A549 (cell line): ENCODE data around the gene UGT1A3. TPM values are rescaled to one million over a fixed set of nuclear protein-coding genes. Genes with fewer than 3 reads are reported as not detected.

Experiments used
- ATAC-seq, 2 experiments: fragments of 200-7000 bp in 1 of 2; fragments of >200 bp in 1 of 2; cut with Nextera tagmentation in 1 of 2; cut with Tn5 transposase in 1 of 2; 3 replicates each; pipeline versions ENCODE4 v1.8.0 to v1.9.1; 2018 to 2020; ENCODE audit warnings: mild to moderate bottlenecking in 1 of 2, moderate library complexity in 1 of 2
- CTCF ChIA-PET: fragments of 300-600 bp; sonication (Branson Sonifier 250); formaldehyde crosslinking; extraction: SDS; loops from one replicate; lab custom pipeline; 2021; ENCODE audit warnings: antibody characterized with exemption, inconsistent platforms; lab: Yijun Ruan, JAX
- POLR2A ChIA-PET: fragments of 350-600 bp; formaldehyde crosslinking; extraction: SDS; loops from one replicate; lab custom pipeline; 2021; ENCODE audit warnings: antibody characterized with exemption, inconsistent platforms; lab: Yijun Ruan, JAX
- DNase-seq, 2 experiments: peaks; one replicate each; pipeline versions ENCODE4 v3.0.0 to v3.0.0-alpha.2; 2011 to 2016; ENCODE audit warnings: low read depth in 1 of 2, low spot score in 1 of 2
- FAIRE-seq: peaks from 2 replicates; lab custom pipeline; 2011; peaks lifted over from hg19 to GRCh38; lab: Jason Lieb, UNC
- H3K27ac ChIP-seq, 2 experiments: fragments of >200 bp; sonication (Bioruptor Twin); formaldehyde crosslinking; 3 replicates each; pipeline ENCODE4 v1.5.1; 2016 to 2017
- H3K4me1 ChIP-seq: fragments of >200 bp; sonication (Bioruptor Twin); formaldehyde crosslinking; 3 replicates; pipeline ENCODE4 v1.6.1; 2016
- H3K4me2 ChIP-seq: fragments of >200 bp; sonication (Bioruptor Twin); formaldehyde crosslinking; 3 replicates; pipeline ENCODE4 v1.6.1; 2016
- H3K4me3 ChIP-seq: fragments of >200 bp; sonication (Bioruptor Twin); formaldehyde crosslinking; 3 replicates; pipeline ENCODE4 v1.5.1; 2016
- H3K9me3 ChIP-seq: fragments of >200 bp; sonication (Bioruptor Twin); formaldehyde crosslinking; 3 replicates; pipeline ENCODE4 v1.6.1; 2016
- BHLHE40 ChIP-seq: IDR thresholded peaks from 2 replicates; pipeline ENCODE4 v1.6.1; 2012; ENCODE audit warnings: low read depth, low read length, inconsistent platforms
- CBX8 ChIP-seq: fragments of 200-600 bp; sonication (generic); IDR thresholded peaks from 2 replicates; pipeline ENCODE4 v1.6.1; 2016
- EHF ChIP-seq: fragments of 250-450 bp; sonication (Bioruptor Pico); IDR thresholded peaks from 2 replicates; pipeline ENCODE4 v1.5.0; 2020; ENCODE audit warnings: mild to moderate bottlenecking
- EP300 ChIP-seq, 2 experiments: fragments of >200 bp; sonication (Bioruptor Twin); formaldehyde crosslinking; IDR thresholded peaks; 2 replicates in 1 of 2; 3 replicates in 1 of 2; pipeline ENCODE4 v1.6.1; 2016 to 2017
- FOSL2 ChIP-seq, 2 experiments: fragments of 450-650 bp in 1 of 2; fragments of >200 bp in 1 of 2; sonication (Bioruptor Twin) in 1 of 2; formaldehyde crosslinking; IDR thresholded peaks; 2 replicates each; pipeline versions ENCODE4 v1.5.0 to v1.6.1; 2016 to 2020; ENCODE audit warnings: mild to moderate bottlenecking in 1 of 2, moderate library complexity in 1 of 2
- HOXB13 ChIP-seq: fragments of 250-450 bp; sonication (Bioruptor Pico); IDR thresholded peaks from 2 replicates; pipeline ENCODE4 v1.5.0; 2020; ENCODE audit warnings: low read depth, mild to moderate bottlenecking, moderate library complexity
- HOXB5 ChIP-seq: fragments of 250-450 bp; sonication (Bioruptor Pico); IDR thresholded peaks from 2 replicates; pipeline ENCODE4 v1.5.0; 2020; ENCODE audit warnings: mild to moderate bottlenecking, moderate library complexity
- KDM5A ChIP-seq: fragments of 200-600 bp; sonication (generic); IDR thresholded peaks from 2 replicates; pipeline ENCODE4 v1.6.1; 2016; ENCODE audit warnings: antibody characterized with exemption, mild to moderate bottlenecking
- MAFK ChIP-seq: fragments of 450-650 bp; IDR thresholded peaks from 2 replicates; pipeline ENCODE4 v1.6.1; 2014; ENCODE audit not compliant: partially characterized antibody
- MAZ ChIP-seq: fragments of 150-350 bp; IDR thresholded peaks from 2 replicates; pipeline ENCODE4 v1.6.1; 2014; ENCODE audit warnings: antibody characterized with exemption, low read depth, low read length, borderline replicate concordance
- NPAS2 ChIP-seq: fragments of 250-450 bp; sonication (Bioruptor Pico); IDR thresholded peaks from 2 replicates; pipeline ENCODE4 v1.8.0; 2022; ENCODE audit warnings: mild to moderate bottlenecking, moderate library complexity, borderline replicate concordance
- POLR2A ChIP-seq: IDR thresholded peaks from 2 replicates; pipeline ENCODE4 v1.6.1; 2012; ENCODE audit warnings: mild to moderate bottlenecking, low read length
- POLR2AphosphoS2 ChIP-seq: conservative IDR thresholded peaks from 2 replicates; pipeline ENCODE4 v1.6.1; 2012; ENCODE audit warnings: low read length, improper control_type of control experiment, inconsistent platforms
- SREBF2 ChIP-seq: fragments of 450-650 bp; IDR thresholded peaks from 2 replicates; pipeline ENCODE4 v1.6.1; 2014; ENCODE audit warnings: mild to moderate bottlenecking, moderate library complexity
- ZFP36 ChIP-seq: fragments of 450-650 bp; IDR thresholded peaks from 2 replicates; pipeline ENCODE4 v1.6.1; 2014; ENCODE audit warnings: borderline replicate concordance; ENCODE audit not compliant: partially characterized antibody
- WGBS: methylation state at CpG from one replicate; pipeline ENCODE4 v1.1.6; 2017; ENCODE audit errors: missing lambda C conversion rate; 5-methylcytosine and 5-hydroxymethylcytosine counted together
- polyA plus RNA-seq, 4 experiments: library from polyadenylated mRNA; depleted of rRNA in 3 of 4; stranded (reverse); fragments of >200 nt; fragmentation: RNase III in 1 of 4; extraction: RNeasy Plus Mini Kit Qiagen cat#74134 plus additional on column Dnase treatment in 1 of 4; gene quantifications; 2 replicates in 3 of 4; 3 replicates in 1 of 4; pipeline ENCODE4 v1.2.3, GENCODE V29; 2011 to 2017
- TF ChIP-seq, protein P1 (sequence below): IDR thresholded peaks from 2 replicates; pipeline ENCODE4 v1.6.1; 2012
- TF ChIP-seq, protein P2 (sequence below): IDR thresholded peaks from 2 replicates; pipeline ENCODE4 v1.6.1; 2012; ENCODE audit warnings: low read depth, borderline replicate concordance
- TF ChIP-seq, protein P3 (sequence below): fragments of >200 bp; sonication (Bioruptor Twin); formaldehyde crosslinking; IDR thresholded peaks from 2 replicates; pipeline ENCODE4 v1.6.1; 2016
- TF ChIP-seq, protein P4 (sequence below): fragments of 250-450 bp; sonication (Bioruptor Pico); IDR thresholded peaks from 2 replicates; pipeline ENCODE4 v1.5.0; 2021; ENCODE audit warnings: mild to moderate bottlenecking, moderate library complexity, borderline replicate concordance
- TF ChIP-seq, protein P5 (sequence below): IDR thresholded peaks from 2 replicates; pipeline ENCODE4 v1.6.1; 2012
- TF ChIP-seq, protein P6 (sequence below): fragments of 200-600 bp; sonication (generic); IDR thresholded peaks from 2 replicates; pipeline ENCODE4 v1.6.1; 2016; ENCODE audit warnings: antibody characterized with exemption, mild to moderate bottlenecking, moderate library complexity
- TF ChIP-seq, protein P7 (sequence below): fragments of >200 bp; sonication (Bioruptor Twin); formaldehyde crosslinking; IDR thresholded peaks from 3 replicates; pipeline ENCODE4 v1.6.1; 2016

UGT1A3 gene
- polyA plus RNA-seq, 2 of the 4 experiments (the other 2 are of a cell fraction): 0.23 to 0.39 TPM

DNA sequence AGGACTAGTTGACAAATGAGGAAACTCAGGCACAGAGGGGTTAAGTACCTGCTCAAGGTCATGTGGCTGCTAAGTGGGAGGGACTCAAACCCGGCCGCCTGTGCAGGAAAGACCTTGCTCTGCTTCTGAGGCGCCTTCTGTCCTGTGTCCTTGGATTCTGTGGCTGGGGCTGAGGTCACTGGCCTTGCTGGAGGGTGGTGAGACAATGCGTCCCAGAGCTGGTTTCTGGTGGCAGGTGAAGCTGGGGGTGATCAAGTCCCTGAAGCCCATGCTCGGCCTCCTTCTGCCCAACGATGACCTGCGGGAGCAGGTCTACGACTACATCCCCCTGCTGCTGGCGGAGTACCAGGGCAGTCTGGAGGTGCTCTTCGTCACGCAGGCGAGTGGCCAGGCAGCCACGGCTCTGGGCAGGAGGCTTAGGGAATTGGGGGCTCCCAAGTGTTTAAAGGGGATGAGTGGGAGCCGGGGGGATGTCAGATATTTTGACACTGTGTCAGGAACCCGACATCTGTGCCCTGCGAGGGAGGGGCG, 65.4 kb downstream of the UGT1A3 start:
- Histone ChIP-seq H3K27ac (peak overlapping the region in 1 of 2 experiments; percentile 22; a peak in 1 of 6 replicates), H3K9me3 (no peaks in the 10 kb centered on the region), H3K4me3 (no peak overlapping the region), H3K4me1 (no peaks in the 10 kb centered on the region), H3K4me2 (no peak overlapping the region)
- TF ChIP-seq NPAS2 (CRISPR knock-in tag) (no peak), CBX8 (no peak), MAFK (no peak)
- TF ChIP-seq, protein P1, sequence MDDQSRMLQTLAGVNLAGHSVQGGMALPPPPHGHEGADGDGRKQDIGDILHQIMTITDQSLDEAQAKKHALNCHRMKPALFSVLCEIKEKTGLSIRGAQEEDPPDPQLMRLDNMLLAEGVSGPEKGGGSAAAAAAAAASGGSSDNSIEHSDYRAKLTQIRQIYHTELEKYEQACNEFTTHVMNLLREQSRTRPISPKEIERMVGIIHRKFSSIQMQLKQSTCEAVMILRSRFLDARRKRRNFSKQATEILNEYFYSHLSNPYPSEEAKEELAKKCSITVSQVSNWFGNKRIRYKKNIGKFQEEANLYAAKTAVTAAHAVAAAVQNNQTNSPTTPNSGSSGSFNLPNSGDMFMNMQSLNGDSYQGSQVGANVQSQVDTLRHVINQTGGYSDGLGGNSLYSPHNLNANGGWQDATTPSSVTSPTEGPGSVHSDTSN: no peak
- FAIRE-seq (no peak), DNase-seq (no peak), ATAC-seq (no peak)
- WGBS: 80% methylated on average over 8 of the region's 17 CpGs
- POLR2A ChIA-PET: no interaction called here
- CTCF ChIA-PET: interaction anchor here (0.5 to 1.6 kb wide), 4 partner anchors 22 to 56 kb away, joined by 3 read pairs; no protein-coding TSS in a partner anchor

DNA sequence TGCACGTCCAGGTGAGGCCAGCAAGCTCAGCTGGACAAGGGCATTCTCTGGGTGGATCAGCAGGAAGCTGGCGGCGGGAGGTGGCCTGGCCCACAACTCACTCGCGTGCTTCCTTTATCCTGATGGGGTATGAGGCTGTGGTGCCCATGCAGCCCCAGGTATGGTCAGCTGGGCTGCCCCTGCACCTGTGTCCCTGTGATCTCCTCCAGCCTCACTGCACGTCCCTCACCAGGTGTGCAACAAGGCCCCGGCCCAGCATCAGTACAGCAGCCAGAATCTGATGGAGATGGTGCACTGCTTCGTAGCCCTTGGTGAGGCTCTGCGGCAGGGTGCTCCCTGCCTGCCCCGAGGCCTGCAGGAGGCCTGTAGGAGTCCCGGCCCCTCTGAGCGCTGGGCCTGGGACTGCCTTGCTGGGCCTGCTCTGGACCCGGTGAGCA, 66.9 kb downstream of the UGT1A3 start:
- ChIA-PET CTCF (interaction anchor here (0.8 to 1.2 kb wide), 3 partner anchors 8 to 352 kb away, joined by 3 to 4 read pairs (median 4); no protein-coding TSS in a partner anchor), POLR2A (no interaction called here)
- DNase-seq: no peak
- H3K4me1 ChIP-seq: no peaks in the 10 kb centered on the region
- no peak overlapping the region for H3K4me3 ChIP-seq
- FAIRE-seq: no peak
- H3K9me3 ChIP-seq: no peaks in the 10 kb centered on the region
- peak overlapping the region in 1 of 2 experiments; percentile 47; a peak in 1 of 6 replicates for H3K27ac ChIP-seq
- no peak for ATAC-seq
- no peak for TF ChIP-seq CBX8
- no peak for TF ChIP-seq KDM5A
- TF ChIP-seq ZFP36: no peak
- TF ChIP-seq, protein P2, sequence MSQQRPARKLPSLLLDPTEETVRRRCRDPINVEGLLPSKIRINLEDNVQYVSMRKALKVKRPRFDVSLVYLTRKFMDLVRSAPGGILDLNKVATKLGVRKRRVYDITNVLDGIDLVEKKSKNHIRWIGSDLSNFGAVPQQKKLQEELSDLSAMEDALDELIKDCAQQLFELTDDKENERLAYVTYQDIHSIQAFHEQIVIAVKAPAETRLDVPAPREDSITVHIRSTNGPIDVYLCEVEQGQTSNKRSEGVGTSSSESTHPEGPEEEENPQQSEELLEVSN: no peak
- no peak for TF ChIP-seq POLR2AphosphoS2
- TF ChIP-seq, protein P3, sequence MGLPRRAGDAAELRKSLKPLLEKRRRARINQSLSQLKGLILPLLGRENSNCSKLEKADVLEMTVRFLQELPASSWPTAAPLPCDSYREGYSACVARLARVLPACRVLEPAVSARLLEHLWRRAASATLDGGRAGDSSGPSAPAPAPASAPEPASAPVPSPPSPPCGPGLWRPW: no peak
- TF ChIP-seq, all 56 proteins: peak for 0
- no peak overlapping the region for H3K4me2 ChIP-seq
- WGBS: 93% methylated on average over 13 of the region's 13 CpGs

DNA sequence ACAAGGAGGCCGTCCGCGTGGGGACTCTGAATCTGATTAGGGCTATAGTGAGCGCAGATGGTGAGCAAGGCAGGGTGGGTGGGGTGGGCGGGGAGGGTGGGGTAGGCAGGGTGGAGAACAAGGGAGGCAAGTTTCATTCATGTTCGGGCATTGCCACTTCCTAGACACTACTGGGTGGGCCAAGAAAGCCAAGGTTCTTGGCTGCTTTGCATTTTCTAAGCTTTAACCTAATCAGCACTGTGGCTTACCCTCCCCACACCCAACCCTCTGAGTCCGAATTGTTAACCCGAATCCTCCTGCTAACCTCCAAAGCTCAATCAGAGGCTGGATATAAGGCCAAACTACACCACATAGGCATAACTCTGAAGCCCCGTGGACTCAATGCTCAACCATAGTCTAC, 67.4 kb downstream of the UGT1A3 start:
- H3K4me2 ChIP-seq: no peak overlapping the region
- ChIA-PET POLR2A (no interaction called here), CTCF (interaction anchor here (0.8 to 1.2 kb wide), 2 partner anchors 36 to 353 kb away, joined by 3 to 4 read pairs; no protein-coding TSS in a partner anchor)
- FAIRE-seq: no peak
- H3K27ac ChIP-seq: peak overlapping the region in 1 of 2 experiments; percentile 47; a peak in 2 of 6 replicates
- WGBS: 94% methylated on average over 4 of the region's 9 CpGs
- no peak for DNase-seq
- peaks cover 4% of the 10 kb centered on the region for H3K4me1 ChIP-seq
- ATAC-seq: no peak
- no peak overlapping the region for H3K4me3 ChIP-seq
- no peak for TF ChIP-seq HOXB13 (CRISPR knock-in tag)
- TF ChIP-seq SREBF2: no peak
- TF ChIP-seq, protein P4, sequence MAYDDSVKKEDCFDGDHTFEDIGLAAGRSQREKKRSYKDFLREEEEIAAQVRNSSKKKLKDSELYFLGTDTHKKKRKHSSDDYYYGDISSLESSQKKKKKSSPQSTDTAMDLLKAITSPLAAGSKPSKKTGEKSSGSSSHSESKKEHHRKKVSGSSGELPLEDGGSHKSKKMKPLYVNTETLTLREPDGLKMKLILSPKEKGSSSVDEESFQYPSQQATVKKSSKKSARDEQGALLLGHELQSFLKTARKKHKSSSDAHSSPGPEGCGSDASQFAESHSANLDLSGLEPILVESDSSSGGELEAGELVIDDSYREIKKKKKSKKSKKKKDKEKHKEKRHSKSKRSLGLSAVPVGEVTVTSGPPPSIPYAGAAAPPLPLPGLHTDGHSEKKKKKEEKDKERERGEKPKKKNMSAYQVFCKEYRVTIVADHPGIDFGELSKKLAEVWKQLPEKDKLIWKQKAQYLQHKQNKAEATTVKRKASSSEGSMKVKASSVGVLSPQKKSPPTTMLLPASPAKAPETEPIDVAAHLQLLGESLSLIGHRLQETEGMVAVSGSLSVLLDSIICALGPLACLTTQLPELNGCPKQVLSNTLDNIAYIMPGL: no peak
- TF ChIP-seq, protein P5, sequence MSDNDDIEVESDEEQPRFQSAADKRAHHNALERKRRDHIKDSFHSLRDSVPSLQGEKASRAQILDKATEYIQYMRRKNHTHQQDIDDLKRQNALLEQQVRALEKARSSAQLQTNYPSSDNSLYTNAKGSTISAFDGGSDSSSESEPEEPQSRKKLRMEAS: no peak
- TF ChIP-seq, protein P6, sequence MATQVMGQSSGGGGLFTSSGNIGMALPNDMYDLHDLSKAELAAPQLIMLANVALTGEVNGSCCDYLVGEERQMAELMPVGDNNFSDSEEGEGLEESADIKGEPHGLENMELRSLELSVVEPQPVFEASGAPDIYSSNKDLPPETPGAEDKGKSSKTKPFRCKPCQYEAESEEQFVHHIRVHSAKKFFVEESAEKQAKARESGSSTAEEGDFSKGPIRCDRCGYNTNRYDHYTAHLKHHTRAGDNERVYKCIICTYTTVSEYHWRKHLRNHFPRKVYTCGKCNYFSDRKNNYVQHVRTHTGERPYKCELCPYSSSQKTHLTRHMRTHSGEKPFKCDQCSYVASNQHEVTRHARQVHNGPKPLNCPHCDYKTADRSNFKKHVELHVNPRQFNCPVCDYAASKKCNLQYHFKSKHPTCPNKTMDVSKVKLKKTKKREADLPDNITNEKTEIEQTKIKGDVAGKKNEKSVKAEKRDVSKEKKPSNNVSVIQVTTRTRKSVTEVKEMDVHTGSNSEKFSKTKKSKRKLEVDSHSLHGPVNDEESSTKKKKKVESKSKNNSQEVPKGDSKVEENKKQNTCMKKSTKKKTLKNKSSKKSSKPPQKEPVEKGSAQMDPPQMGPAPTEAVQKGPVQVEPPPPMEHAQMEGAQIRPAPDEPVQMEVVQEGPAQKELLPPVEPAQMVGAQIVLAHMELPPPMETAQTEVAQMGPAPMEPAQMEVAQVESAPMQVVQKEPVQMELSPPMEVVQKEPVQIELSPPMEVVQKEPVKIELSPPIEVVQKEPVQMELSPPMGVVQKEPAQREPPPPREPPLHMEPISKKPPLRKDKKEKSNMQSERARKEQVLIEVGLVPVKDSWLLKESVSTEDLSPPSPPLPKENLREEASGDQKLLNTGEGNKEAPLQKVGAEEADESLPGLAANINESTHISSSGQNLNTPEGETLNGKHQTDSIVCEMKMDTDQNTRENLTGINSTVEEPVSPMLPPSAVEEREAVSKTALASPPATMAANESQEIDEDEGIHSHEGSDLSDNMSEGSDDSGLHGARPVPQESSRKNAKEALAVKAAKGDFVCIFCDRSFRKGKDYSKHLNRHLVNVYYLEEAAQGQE: no peak
- no peak for TF ChIP-seq BHLHE40
- no peak for TF ChIP-seq NPAS2 (CRISPR knock-in tag)
- no peak for TF ChIP-seq MAZ
- no peak for TF ChIP-seq POLR2A
- no peak for TF ChIP-seq HOXB5
- TF ChIP-seq POLR2AphosphoS2: no peak
- TF ChIP-seq, protein P7, sequence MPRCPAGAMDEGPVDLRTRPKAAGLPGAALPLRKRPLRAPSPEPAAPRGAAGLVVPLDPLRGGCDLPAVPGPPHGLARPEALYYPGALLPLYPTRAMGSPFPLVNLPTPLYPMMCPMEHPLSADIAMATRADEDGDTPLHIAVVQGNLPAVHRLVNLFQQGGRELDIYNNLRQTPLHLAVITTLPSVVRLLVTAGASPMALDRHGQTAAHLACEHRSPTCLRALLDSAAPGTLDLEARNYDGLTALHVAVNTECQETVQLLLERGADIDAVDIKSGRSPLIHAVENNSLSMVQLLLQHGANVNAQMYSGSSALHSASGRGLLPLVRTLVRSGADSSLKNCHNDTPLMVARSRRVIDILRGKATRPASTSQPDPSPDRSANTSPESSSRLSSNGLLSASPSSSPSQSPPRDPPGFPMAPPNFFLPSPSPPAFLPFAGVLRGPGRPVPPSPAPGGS: no peak
- no peak for TF ChIP-seq EP300 (IDR thresholded peaks at IDR 0.05)
- no peak for TF ChIP-seq FOSL2 (IDR thresholded peaks at IDR 0.05)
- TF ChIP-seq FOSL2 (CRISPR knock-in tag; IDR thresholded peaks at IDR 0.05): no peak
- TF ChIP-seq EHF (CRISPR knock-in tag): no peak
- no peaks in the 10 kb centered on the region for H3K9me3 ChIP-seq
